ENCODE results near the gene SUFU. TPM values are rescaled to one million over a fixed set of nuclear protein-coding genes. Genes with fewer than 3 reads are reported as not detected.
"Not testable (repeated sequence)": the region's sequence is repeated elsewhere in the genome, so short reads cannot be mapped to it uniquely, and the experiment has no call there.

Gene SUFU
- total RNA-seq, 1 donor from 2014 or later: 16.9 TPM

- H3K4me3 Mint-ChIP-seq (ENCODE audit: unreplicated experiment): no peak overlapping the region
- peaks cover 6% of the 10 kb centered on the region for H3K36me3 Mint-ChIP-seq (ENCODE audit: unreplicated experiment)
- no peak overlapping the region for H3K27ac Mint-ChIP-seq (ENCODE audit: unreplicated experiment)
- H3K9me3 Mint-ChIP-seq (ENCODE audit: unreplicated experiment): no peaks in the 10 kb centered on the region
- H3K4me1 Mint-ChIP-seq (ENCODE audit: unreplicated experiment): peaks cover 7% of the 10 kb centered on the region
- DNase-seq (ENCODE audit: extremely low spot score, unreplicated experiment): no peak
- no peak for TF ChIP-seq CTCF (IDR thresholded peaks at IDR 0.05)
- H3K27me3 Mint-ChIP-seq (ENCODE audit: unreplicated experiment): no peaks in the 10 kb centered on the region
Observed at GRCh38 chr10:102493771-102494170, 10.0 kb upstream of the SUFU start.

- no peak for TF ChIP-seq CTCF (IDR thresholded peaks at IDR 0.05)
- H3K36me3 Mint-ChIP-seq (ENCODE audit: unreplicated experiment): no peaks in the 10 kb centered on the region
Observed at GRCh38 chr10:102497545-102497944, 6.2 kb upstream of the SUFU start.

GRCh38 chr10:102499356-102499755, 4.4 kb upstream of the SUFU start:
- H3K4me1 Mint-ChIP-seq (ENCODE audit: unreplicated experiment): peaks cover 13% of the 10 kb centered on the region
- no peak for DNase-seq (ENCODE audit: extremely low spot score, unreplicated experiment)
- H3K27me3 Mint-ChIP-seq (ENCODE audit: unreplicated experiment): no peaks in the 10 kb centered on the region
- no peaks in the 10 kb centered on the region for H3K9me3 Mint-ChIP-seq (ENCODE audit: unreplicated experiment)
- no peaks in the 10 kb centered on the region for H3K36me3 Mint-ChIP-seq (ENCODE audit: unreplicated experiment)
- no peak overlapping the region for H3K4me3 Mint-ChIP-seq (ENCODE audit: unreplicated experiment)
- H3K27ac Mint-ChIP-seq (ENCODE audit: unreplicated experiment): no peak overlapping the region
- TF ChIP-seq CTCF (IDR thresholded peaks at IDR 0.05): no peak

More at GRCh38 chr10:102497545-102497944, 6.2 kb upstream of the SUFU start:
- Mint-ChIP-seq H3K4me3 (ENCODE audit: unreplicated experiment) (no peak overlapping the region), H3K9me3 (ENCODE audit: unreplicated experiment) (no peaks in the 10 kb centered on the region), H3K4me1 (ENCODE audit: unreplicated experiment) (peaks cover 17% of the 10 kb centered on the region), H3K27me3 (ENCODE audit: unreplicated experiment) (no peaks in the 10 kb centered on the region), H3K27ac (ENCODE audit: unreplicated experiment) (no peak overlapping the region)
- no peak for DNase-seq (ENCODE audit: extremely low spot score, unreplicated experiment)

GRCh38 chr10:102500686-102501085, 3.1 kb upstream of the SUFU start:
- H3K27ac Mint-ChIP-seq (ENCODE audit: unreplicated experiment); H3K36me3 Mint-ChIP-seq (ENCODE audit: unreplicated experiment); H3K9me3 Mint-ChIP-seq (ENCODE audit: unreplicated experiment); H3K4me3 Mint-ChIP-seq (ENCODE audit: unreplicated experiment); DNase-seq (ENCODE audit: extremely low spot score, unreplicated experiment); H3K27me3 Mint-ChIP-seq (ENCODE audit: unreplicated experiment): not testable (repeated sequence)
- peaks cover 24% of the 10 kb centered on the region for H3K4me1 Mint-ChIP-seq (ENCODE audit: unreplicated experiment)

- Mint-ChIP-seq H3K4me1 (ENCODE audit: unreplicated experiment) (peaks cover 28% of the 10 kb centered on the region), H3K4me3 (ENCODE audit: unreplicated experiment) (no peak overlapping the region), H3K27me3 (ENCODE audit: unreplicated experiment) (no peaks in the 10 kb centered on the region), H3K36me3 (ENCODE audit: unreplicated experiment) (no peaks in the 10 kb centered on the region), H3K27ac (ENCODE audit: unreplicated experiment) (no peak overlapping the region), H3K9me3 (ENCODE audit: unreplicated experiment) (no peaks in the 10 kb centered on the region)
- no peak for TF ChIP-seq CTCF (IDR thresholded peaks at IDR 0.05)
- no peak for DNase-seq (ENCODE audit: extremely low spot score, unreplicated experiment)
Observed at GRCh38 chr10:102501201-102502028, 2.4 kb upstream of the SUFU start.
